Activated T-cell treated with anti-CD3 and anti-CD28 coated beads, Interleukin-2, amount 50 U/mL, for 4 hours (primary cell): Measurements from ENCODE around the gene OCIAD1. TPM values are rescaled to one million over a fixed set of nuclear protein-coding genes. Genes with fewer than 3 reads are reported as not detected.

ENCODE experiments used
- ATAC-seq, 2 donors: fragments of 200-7000 bp; cut with Tn5 transposase; one replicate each; pipeline ENCODE4 v1.10.0; 2021
- DNase-seq: peaks from one replicate; pipeline ENCODE4 v3.0.0-alpha.2; 2020
- H3K27me3 Mint-ChIP-seq: one replicate; pipeline ENCODE4 v1.8.0; 2021; ENCODE audit warnings: low read depth, mixed read lengths
- H3K36me3 Mint-ChIP-seq: one replicate; pipeline ENCODE4 v1.8.0; 2022; ENCODE audit warnings: mixed read lengths; ENCODE audit not compliant: insufficient read depth
- H3K4me1 Mint-ChIP-seq: one replicate; pipeline ENCODE4 v1.8.0; 2021; ENCODE audit warnings: low read depth, mixed read lengths
- H3K4me3 Mint-ChIP-seq: one replicate; pipeline ENCODE4 v1.8.0; 2021; ENCODE audit warnings: mild to moderate bottlenecking, moderate library complexity, mixed read lengths
- H3K9me3 Mint-ChIP-seq: one replicate; pipeline ENCODE4 v1.8.0; 2021; ENCODE audit warnings: mixed read lengths
- total RNA-seq, 3 donors: library from RNA; stranded (reverse); gene quantifications; one replicate each; pipeline ENCODE4 v1.2.1, GENCODE V29; 2021

Gene OCIAD1
- total RNA-seq, 3 donors from 2014 or later: 106 to 120 (median 116) TPM

DNA sequence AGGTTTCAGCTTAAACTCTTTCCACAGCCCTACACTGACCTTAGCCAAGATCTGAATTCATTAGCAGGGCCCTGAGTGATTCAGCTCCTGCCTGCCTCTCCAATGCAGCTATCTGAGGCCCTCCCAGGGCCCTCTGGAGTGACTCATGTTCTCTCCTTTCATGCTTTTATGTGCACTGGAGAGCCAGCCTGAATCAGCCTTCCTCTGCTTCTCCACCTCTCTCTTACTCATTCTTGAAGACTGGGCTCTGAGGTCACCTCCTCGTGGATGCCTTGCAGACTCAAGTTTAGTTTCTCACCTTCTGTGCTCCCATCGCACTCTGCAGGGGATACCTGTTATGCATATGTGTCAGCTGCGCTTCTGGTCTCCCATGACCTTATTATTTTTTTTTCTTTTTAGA is 78.8 kb downstream of the OCIAD1 start:
- H3K9me3 Mint-ChIP-seq: no peaks in the 10 kb centered on the region
- no peaks in the 10 kb centered on the region for H3K27me3 Mint-ChIP-seq
- H3K4me1 Mint-ChIP-seq: peaks cover 33% of the 10 kb centered on the region
- peak; percentile 93 to 95 for ATAC-seq
- DNase-seq: peak; percentile 20
- no peak overlapping the region for H3K4me3 Mint-ChIP-seq
- H3K36me3 Mint-ChIP-seq: peaks cover under 1% of the 10 kb centered on the region

DNA sequence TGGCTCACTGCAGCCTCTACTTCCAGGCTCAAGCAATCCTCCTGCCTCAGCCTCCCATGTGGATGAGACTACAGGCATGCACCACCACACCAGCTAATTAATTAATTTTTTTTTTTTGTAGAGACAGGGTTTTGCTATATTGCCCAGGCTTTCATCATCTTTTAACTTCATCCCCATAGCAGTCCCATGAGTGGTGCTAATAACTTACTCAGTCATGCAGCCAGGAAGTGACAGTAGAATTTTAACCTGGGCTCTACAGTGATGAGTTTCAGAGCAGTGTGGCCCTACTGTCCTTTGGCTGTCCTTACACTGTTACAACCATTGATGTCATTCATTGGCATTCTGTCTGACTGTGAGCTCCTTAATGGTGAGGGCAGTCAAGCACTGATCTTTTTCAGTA is 79.6 kb downstream of the OCIAD1 start:
- H3K36me3 Mint-ChIP-seq: no peaks in the 10 kb centered on the region
- H3K27me3 Mint-ChIP-seq: no peaks in the 10 kb centered on the region
- H3K4me1 Mint-ChIP-seq: peaks cover 25% of the 10 kb centered on the region
- no peak overlapping the region for H3K4me3 Mint-ChIP-seq
- no peak for ATAC-seq
- no peak for DNase-seq
- H3K9me3 Mint-ChIP-seq: no peaks in the 10 kb centered on the region

Other genes starting within 250 kb of the OCIAD1 start
- 10 to 100 TPM; 45.1 to 47.2 (median 46.7) TPM for gene FRYL, start 50.8 kb upstream of the OCIAD1 start, total RNA-seq
- 10 to 100 TPM; 54.9 to 87.6 (median 56.1) TPM for gene OCIAD2, start 75.7 kb downstream of the OCIAD1 start, total RNA-seq
- not detected for gene CWH43, start 155.2 kb downstream of the OCIAD1 start, total RNA-seq